ENCODE results near the gene WFDC11.
"Not testable (repeated sequence)": the region's sequence is repeated elsewhere in the genome, so short reads cannot be mapped to it uniquely, and the experiment has no call there.

Gene WFDC11

GRCh38 chr20:45670139-45670538 is at the start of gene WFDC11:
Gene WFDC11, minus strand, starts transcription at chr20:45670239. Its CDS starts 19,639 bp downstream, at chr20:45650600.
- no peak for DNase-seq

- DNase-seq: not testable (repeated sequence)
These were observed 46.2 kb upstream of the WFDC11 start for GRCh38 chr20:45716141-45716688.

GRCh38 chr20:45704969-45705637 is 35.1 kb upstream of the WFDC11 start, which contains the start of gene WFDC10B:
Gene WFDC10B, minus strand, starts transcription at chr20:45705019. Its CDS starts 19,027 bp downstream, at chr20:45685992.
- peak; percentile 93 for DNase-seq

- DNase-seq: no peak
These were observed 31.8 kb upstream of the WFDC11 start, which contains the start of gene WFDC13 for GRCh38 chr20:45701873-45702272. Gene WFDC13, plus strand, starts transcription at chr20:45702038. Its CDS starts 86 bp downstream, at chr20:45702124.

GRCh38 chr20:45701104-45701503 is 31.1 kb upstream of the WFDC11 start:
- DNase-seq: no peak

- DNase-seq: no peak
These were observed 25.5 kb upstream of the WFDC11 start for GRCh38 chr20:45695496-45695895.

GRCh38 chr20:45693346-45693745 is 23.3 kb upstream of the WFDC11 start:
- not testable (repeated sequence) for DNase-seq

- DNase-seq: no peak
These were observed 15.9 kb upstream of the WFDC11 start for GRCh38 chr20:45685896-45686295.

GRCh38 chr20:45679650-45680049 is 9.6 kb upstream of the WFDC11 start:
- DNase-seq: no peak

GRCh38 chr20:45672765-45673164 is 2.7 kb upstream of the WFDC11 start:
- no peak for DNase-seq

- not testable (repeated sequence) for DNase-seq
These were observed 13.0 kb downstream of the WFDC11 start for GRCh38 chr20:45657038-45657437.

- not testable (repeated sequence) for DNase-seq
These were observed 18.3 kb downstream of the WFDC11 start for GRCh38 chr20:45651726-45652125.

- DNase-seq: no peak
These were observed 20.7 kb downstream of the WFDC11 start for GRCh38 chr20:45649312-45649863.

GRCh38 chr20:45647441-45648050 is 22.5 kb downstream of the WFDC11 start:
- DNase-seq: no peak

- DNase-seq: no peak
These were observed 23.2 kb downstream of the WFDC11 start for GRCh38 chr20:45646875-45647274.

- not testable (repeated sequence) for DNase-seq
These were observed 24.2 kb downstream of the WFDC11 start for GRCh38 chr20:45645869-45646268.

- DNase-seq: not testable (repeated sequence)
These were observed 29.0 kb downstream of the WFDC11 start for GRCh38 chr20:45641076-45641475.

- DNase-seq: no peak
These were observed 30.4 kb downstream of the WFDC11 start for GRCh38 chr20:45639687-45640086.

GRCh38 chr20:45636513-45636912 is 33.5 kb downstream of the WFDC11 start:
- no peak for DNase-seq

GRCh38 chr20:45631184-45631583 is 38.9 kb downstream of the WFDC11 start, which contains the start of gene WFDC9:
Gene WFDC9, minus strand, starts transcription at chr20:45631284. Its CDS starts 21,103 bp downstream, at chr20:45610181.
- no peak for DNase-seq

- no peak for DNase-seq
These were observed 39.7 kb downstream of the WFDC11 start for GRCh38 chr20:45630371-45630770.

- peak; percentile 34 for DNase-seq
These were observed 40.4 kb downstream of the WFDC11 start, which contains the start of gene WFDC10A for GRCh38 chr20:45629496-45630100. Gene WFDC10A, plus strand, starts transcription at chr20:45629739. Its CDS starts 75 bp downstream, at chr20:45629814.

GRCh38 chr20:45626540-45626939 is 43.5 kb downstream of the WFDC11 start:
- DNase-seq: no peak

Measured in NCI-H1105 treated with DMSO at 0.1 percent for 48 hours (cell line).